ENCODE data around the gene HOXB2. TPM values are rescaled to one million over a fixed set of nuclear protein-coding genes. Genes with fewer than 3 reads are reported as not detected.
A peak's percentile ranks its signal among the peaks of the same experiment; 100 is the strongest.

HOXB2 gene
- total RNA-seq, 1 experiment from 2014 or later, result not detected

DNA sequence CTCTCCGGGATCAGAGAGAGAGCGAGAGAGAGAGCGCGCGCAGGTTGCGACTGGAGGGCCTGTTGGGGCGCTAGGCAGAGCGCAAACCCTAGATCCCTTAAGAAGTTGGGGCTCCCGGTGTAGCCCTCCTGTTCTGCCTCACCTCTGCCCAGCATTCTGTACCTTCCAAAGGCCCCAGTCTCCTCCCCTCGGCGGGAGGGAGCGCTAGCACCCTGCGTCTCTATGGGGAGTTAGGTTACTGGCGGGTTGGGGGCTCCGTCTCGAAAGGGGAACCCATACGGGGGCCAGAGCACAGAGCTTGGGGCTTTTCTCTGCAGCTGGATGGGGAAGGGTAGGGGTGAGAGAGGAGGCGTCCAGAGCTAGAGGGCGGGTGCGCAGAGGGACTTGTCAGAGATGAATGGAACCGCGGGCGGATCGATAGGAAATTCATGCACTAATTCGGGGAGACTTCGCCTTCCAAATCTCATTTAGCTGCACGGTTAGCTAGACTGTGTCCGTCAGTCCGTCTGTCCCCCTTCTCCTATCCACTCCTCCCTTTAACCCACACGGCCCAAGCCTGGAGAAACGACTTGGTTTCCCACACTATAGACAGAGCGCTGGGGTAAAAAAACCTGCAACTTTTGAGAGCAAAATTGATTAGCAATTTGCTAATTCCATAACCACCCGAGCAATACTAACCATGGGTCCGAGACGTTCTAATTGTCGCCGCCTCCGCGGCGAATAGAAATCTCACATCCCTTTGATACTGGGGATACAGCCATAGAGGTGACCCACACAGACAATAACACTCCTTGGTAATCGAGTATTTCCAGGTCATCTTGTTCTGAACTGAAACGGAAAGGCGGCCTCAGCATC, 33.9 kb upstream of the HOXB2 start:
- H3K9ac ChIP-seq (ENCODE audit: extremely low read depth, insufficient read length, low read length), result no peak overlapping the region
- no peak overlapping the region for H3K14ac ChIP-seq (ENCODE audit: insufficient read depth, low read length)
- Mint-ChIP-seq H3K4me3 (peak overlapping the region in 1 of 2 experiments; percentile 59; a peak in 4 of 5 replicates), H3K36me3 (ENCODE audit: insufficient read depth in 1 of 3, low read depth in 3 of 3) (no peaks in the 10 kb centered on the region; a peak in 2 of 7 replicates), H3K9me3 (peaks cover 7 to 19% of the 10 kb centered on the region in 2 experiments; a peak in 4 of 5 replicates), H3K4me1 (peaks cover 2 to 31% of the 10 kb centered on the region in 2 experiments), H3K27me3 (ENCODE audit: low read depth) (peaks cover 59% of the 10 kb centered on the region), H3K27ac (no peak overlapping the region)
- no peak overlapping the region for H4K5ac ChIP-seq (ENCODE audit: insufficient read length, low read depth, low read length)
- no peak overlapping the region for H2BK20ac ChIP-seq (ENCODE audit: low read depth, low read length, poor library complexity, severe bottlenecking)
- H2AFZ ChIP-seq (ENCODE audit: low read length), result no peak overlapping the region
- H3K9me3 ChIP-seq (ENCODE audit: control insufficient read depth, low read depth, low read length), result no peaks in the 10 kb centered on the region
- H4K91ac ChIP-seq (ENCODE audit: insufficient read length, low read depth, low read length), result no peak overlapping the region
- no peak overlapping the region for H2BK12ac ChIP-seq (ENCODE audit: insufficient read length, low read depth, low read length)
- H3K27me3 ChIP-seq (ENCODE audit: insufficient read depth, low read length), result peaks cover 96% of the 10 kb centered on the region
- no peak overlapping the region for H2AK5ac ChIP-seq (ENCODE audit: insufficient read length, low read length)
- H3T11ph ChIP-seq (ENCODE audit: low read length), result no peak overlapping the region
- H3K4ac ChIP-seq (ENCODE audit: low read depth, low read length), result no peak overlapping the region
- H3K27ac ChIP-seq (ENCODE audit: insufficient read length, low read depth, low read length), result no peak overlapping the region
- no peaks in the 10 kb centered on the region for H3K23me2 ChIP-seq (ENCODE audit: insufficient read length, low read depth, low read length, poor library complexity, severe bottlenecking)
- H2BK5ac ChIP-seq (ENCODE audit: insufficient read length, low read length), result no peak overlapping the region
- DNase-seq, result no peak
- no peaks in the 10 kb centered on the region for H3K4me1 ChIP-seq (ENCODE audit: insufficient read depth, low read length)
- H2BK120ac ChIP-seq (ENCODE audit: low read depth, low read length, poor library complexity, severe bottlenecking), result no peak overlapping the region
- H3K4me2 ChIP-seq (ENCODE audit: insufficient read depth, insufficient read length, low read length), result no peak overlapping the region
- no peak overlapping the region for H4K8ac ChIP-seq (replicated peaks; ENCODE audit: insufficient read length, low read depth, low read length)
- TF ChIP-seq CTCF (conservative IDR thresholded peaks at IDR 0.05), result no peak
- no peak overlapping the region for H3K56ac ChIP-seq (ENCODE audit: insufficient read length, low read depth, low read length)
- H2BK15ac ChIP-seq (ENCODE audit: low read depth, low read length), result no peak overlapping the region
- no peak overlapping the region for H3K18ac ChIP-seq (ENCODE audit: insufficient read length, low read depth, low read length)
- no peak overlapping the region for H3K23ac ChIP-seq (ENCODE audit: insufficient read length, low read depth, low read length)
- H3K79me2 ChIP-seq (ENCODE audit: insufficient read depth, low read length), result no peaks in the 10 kb centered on the region
- no CpG with 5 or more reads among the region's 43 CpGs for WGBS (ENCODE audit: extremely low coverage, insufficient read length, low lambda C conversion rate)
- H3K79me1 ChIP-seq (ENCODE audit: insufficient read depth, low read depth, low read length, poor library complexity, severe bottlenecking), result no peaks in the 10 kb centered on the region
- no peaks in the 10 kb centered on the region for H4K20me1 ChIP-seq (ENCODE audit: control insufficient read depth, insufficient read depth, insufficient read length)
